GM12878 (cell line): ENCODE measurements around the gene PPP3CA. TPM values are rescaled to one million over a fixed set of nuclear protein-coding genes. Genes with fewer than 3 reads are reported as not detected.

Experiments used
- ATAC-seq: fragments of 200-7000 bp; cut with Tn5 transposase; 3 replicates; pipeline ENCODE4 v1.9.1; 2020; ENCODE audit warnings: mild to moderate bottlenecking, moderate library complexity
- BruUV-seq: library from RNA; stranded (reverse); fragments of 400-500 nt; replicated peaks from 2 replicates; lab custom pipeline; 2021; lab: Mats Ljungman, UMichigan
- CTCF ChIA-PET: fragments of 300-600 bp; sonication (Branson Sonifier 250); formaldehyde crosslinking; extraction: SDS; loops from one replicate; lab custom pipeline; 2021; ENCODE audit warnings: inconsistent platforms; lab: Yijun Ruan, JAX
- POLR2A ChIA-PET: fragments of 350-600 bp; formaldehyde crosslinking; extraction: SDS; loops from one replicate; lab custom pipeline; 2021; ENCODE audit warnings: inconsistent platforms; lab: Charles Lee
- RAD21 ChIA-PET: fragments of 300-600 bp; sonication (Branson Sonifier 250); formaldehyde crosslinking; loops from one replicate; lab custom pipeline; 2023; ENCODE audit warnings: antibody characterized with exemption; ENCODE audit not compliant: unreplicated experiment; lab: Charles Lee
- SMC1A ChIA-PET: fragments of 300-600 bp; sonication (Branson Sonifier 250); formaldehyde crosslinking; loops from one replicate; lab custom pipeline; 2023; ENCODE audit not compliant: unreplicated experiment, uncharacterized antibody; lab: Charles Lee
- DNase-seq: peaks from one replicate; pipeline ENCODE4 v3.0.0-alpha.2; 2011; ENCODE audit warnings: low read depth, low spot score
- FAIRE-seq: peaks from 3 replicates; lab custom pipeline; 2011; peaks lifted over from hg19 to GRCh38; lab: Jason Lieb, UNC
- H2AFZ ChIP-seq: 2 replicates; pipeline ENCODE4 v1.6.0; 2011; ENCODE audit warnings: low read depth, low read length, control low read depth; ENCODE audit not compliant: control insufficient read depth
- H3K27ac ChIP-seq: 2 replicates; pipeline ENCODE4 v1.5.1; 2011; ENCODE audit warnings: control low read depth; ENCODE audit not compliant: control insufficient read depth, insufficient read depth
- H3K27me3 ChIP-seq, 2 experiments: replicated peaks in 1 of 2; 2 replicates each; pipeline versions ENCODE4 v1.6.0 to v1.6.1; 2011; ENCODE audit warnings: low read length in 1 of 2; ENCODE audit not compliant: control insufficient read depth in 2 of 2, insufficient read depth in 2 of 2
- H3K36me3 ChIP-seq, 2 experiments: 2 replicates each; pipeline ENCODE4 v1.5.1; 2011; ENCODE audit warnings: low read length in 1 of 2; ENCODE audit not compliant: control insufficient read depth in 2 of 2, insufficient read depth in 2 of 2
- H3K4me1 ChIP-seq: 2 replicates; pipeline ENCODE4 v1.6.1; 2011; ENCODE audit warnings: mild to moderate bottlenecking, low read length, moderate library complexity, mixed read lengths; ENCODE audit not compliant: control insufficient read depth, insufficient read depth
- H3K4me2 ChIP-seq: 2 replicates; pipeline ENCODE4 v1.6.0; 2011; ENCODE audit warnings: control low read depth; ENCODE audit not compliant: control insufficient read depth, insufficient read depth
- H3K4me3 ChIP-seq: fragments of 200-600 bp; sonication (generic); 2 replicates; pipeline ENCODE4 v1.5.1; 2016
- H3K79me2 ChIP-seq: 2 replicates; pipeline ENCODE4 v1.6.0; 2011; ENCODE audit warnings: low read length; ENCODE audit not compliant: control insufficient read depth, insufficient read depth
- H3K9ac ChIP-seq: 2 replicates; pipeline ENCODE4 v1.8.0; 2011; ENCODE audit warnings: low read length, control low read depth, mixed read lengths; ENCODE audit not compliant: control insufficient read depth, insufficient read depth
- H3K9me3 ChIP-seq: replicated peaks from 3 replicates; pipeline ENCODE4 v1.5.1; 2011; ENCODE audit warnings: mild to moderate bottlenecking, low read length; ENCODE audit not compliant: control insufficient read depth, insufficient read depth
- H4K20me1 ChIP-seq: 2 replicates; pipeline ENCODE4 v1.6.0; 2011; ENCODE audit not compliant: control insufficient read depth, insufficient read depth
- BRCA1 ChIP-seq: IDR thresholded peaks from 2 replicates; pipeline ENCODE4 v1.6.1; 2011; ENCODE audit warnings: low read depth, low read length, improper control_type of control experiment
- CBX5 ChIP-seq: sonication (generic); IDR thresholded peaks from 2 replicates; pipeline ENCODE4 v1.6.1; 2016; ENCODE audit warnings: low read depth, moderate library complexity, mild to moderate bottlenecking, inconsistent platforms
- EGR1 ChIP-seq, 2 experiments: IDR thresholded peaks; 1 replicate in 1 of 2; 2 replicates in 1 of 2; pipeline ENCODE4 v1.6.1; 2011 to 2012; ENCODE audit warnings: low read depth in 2 of 2, low read length in 2 of 2, borderline replicate concordance in 1 of 2, mild to moderate bottlenecking in 1 of 2, moderate library complexity in 1 of 2
- ETV6 ChIP-seq, 2 experiments: fragments of 450-650 bp in 1 of 2; IDR thresholded peaks in 1 of 2; conservative IDR thresholded peaks in 1 of 2; 2 replicates each; pipeline ENCODE4 v1.6.1; 2014; ENCODE audit warnings: antibody characterized with exemption in 1 of 2, borderline replicate concordance in 1 of 2, low read depth in 1 of 2, mild to moderate bottlenecking in 1 of 2, moderate library complexity in 1 of 2
- MYC ChIP-seq: IDR thresholded peaks from 2 replicates; pipeline ENCODE4 v1.6.1; 2011; ENCODE audit warnings: mild to moderate bottlenecking, low read length, moderate library complexity, inconsistent platforms; ENCODE audit not compliant: insufficient read depth, insufficient replicate concordance, insufficient read length, severe bottlenecking
- NKRF ChIP-seq: fragments of 450-650 bp; conservative IDR thresholded peaks from 2 replicates; pipeline ENCODE4 v1.6.1; 2017; ENCODE audit warnings: mild to moderate bottlenecking, moderate library complexity
- NRF1 ChIP-seq: conservative IDR thresholded peaks from 2 replicates; pipeline ENCODE4 v1.6.1; 2011; ENCODE audit warnings: mild to moderate bottlenecking, low read depth, low read length, improper control_type of control experiment
- PML ChIP-seq: IDR thresholded peaks from 2 replicates; pipeline ENCODE4 v1.6.1; 2012; ENCODE audit warnings: low read length, inconsistent platforms
- POLR2AphosphoS5 ChIP-seq: IDR thresholded peaks from 2 replicates; pipeline ENCODE4 v1.6.1; 2011; ENCODE audit warnings: mild to moderate bottlenecking, low read length, inconsistent platforms
- RAD51 ChIP-seq: fragments of 450-650 bp; IDR thresholded peaks from 2 replicates; pipeline ENCODE4 v1.6.1; 2016; ENCODE audit warnings: moderate library complexity, mild to moderate bottlenecking, inconsistent platforms
- RBBP5 ChIP-seq: fragments of 200-600 bp; sonication (generic); conservative IDR thresholded peaks from 2 replicates; pipeline ENCODE4 v1.6.1; 2016
- RUNX3 ChIP-seq: IDR thresholded peaks from 2 replicates; pipeline ENCODE4 v1.6.1; 2012; ENCODE audit warnings: low read length, inconsistent platforms
- SUZ12 ChIP-seq: fragments of 200-600 bp; sonication (generic); IDR thresholded peaks from one replicate; pipeline ENCODE4 v1.6.1; 2018; ENCODE audit warnings: antibody characterized with exemption, mild to moderate bottlenecking; ENCODE audit not compliant: unreplicated experiment
- ZBTB11 ChIP-seq: fragments of 450-650 bp; formaldehyde crosslinking; IDR thresholded peaks from 2 replicates; pipeline ENCODE4 v1.5.0; 2022; ENCODE audit warnings: mild to moderate bottlenecking, missing genetic modification characterization
- ZNF217 ChIP-seq: fragments of 450-650 bp; IDR thresholded peaks from 2 replicates; pipeline ENCODE4 v1.6.1; 2017; ENCODE audit warnings: antibody characterized with exemption, mild to moderate bottlenecking
- ZNF592 ChIP-seq: fragments of 450-650 bp; IDR thresholded peaks from 2 replicates; pipeline ENCODE4 v1.6.1; 2017; ENCODE audit warnings: mild to moderate bottlenecking, moderate library complexity
- ZNF622 ChIP-seq: fragments of 450-650 bp; IDR thresholded peaks from 2 replicates; pipeline ENCODE4 v1.6.1; 2017; ENCODE audit warnings: mild to moderate bottlenecking, inconsistent platforms
- WGBS: methylation state at CpG from one replicate; pipeline ENCODE4 v1.1.6; 2016; ENCODE audit warnings: low lambda C conversion rate; ENCODE audit not compliant: insufficient replicate concordance, insufficient coverage; ENCODE audit errors: missing lambda C conversion rate; 5-methylcytosine and 5-hydroxymethylcytosine counted together
- in situ Hi-C: fragments of 300-500 bp; cut with MboI; formaldehyde crosslinking; loops from 9 replicates; pipeline ENCODE4 v1.14.3; 2018; ENCODE audit warnings: mixed read lengths
- intact Hi-C: fragments of 100-400 bp; cut with micrococcal nuclease; formaldehyde crosslinking; loops from one replicate; pipeline ENCODE4 v1.14.2; 2022; ENCODE audit not compliant: unreplicated experiment
- polyA plus RNA-seq, 11 experiments: library from polyadenylated mRNA; depleted of rRNA in 4 of 11; unstranded in 6 of 11; stranded (reverse) in 5 of 11; fragments of >200 nt; fragmentation: Nextera tagmentation in 4 of 11; fragmentation: Illumina TruSeq in 1 of 11; extraction: Ambion mirVana in 4 of 11; extraction: Trizol in 1 of 11; gene quantifications; 1 replicate in 1 of 11; 2 replicates in 10 of 11; pipeline versions ENCODE4 v1.2.1 to v1.2.3, GENCODE V29; 2011 to 2016; ENCODE audit warnings: inconsistent platforms in 2 of 11, missing spikeins in 2 of 11, low read depth in 1 of 11
- total RNA-seq, 4 experiments: library from RNA; depleted of rRNA in 3 of 4; stranded (reverse); fragments of >200 nt in 3 of 4; fragmentation: Illumina TruSeq in 1 of 4; extraction: Trizol in 1 of 4; gene quantifications; 2 replicates each; pipeline versions ENCODE4 v1.2.1 to v1.2.3, GENCODE V29; 2013 to 2021

Gene PPP3CA
- total and polyA plus RNA-seq, 10 of the 15 experiments (the other 5 are each of a cell fraction or from before 2014, with no cell fraction given), result 0.33 to 9.0 (median 1.0) TPM

DNA sequence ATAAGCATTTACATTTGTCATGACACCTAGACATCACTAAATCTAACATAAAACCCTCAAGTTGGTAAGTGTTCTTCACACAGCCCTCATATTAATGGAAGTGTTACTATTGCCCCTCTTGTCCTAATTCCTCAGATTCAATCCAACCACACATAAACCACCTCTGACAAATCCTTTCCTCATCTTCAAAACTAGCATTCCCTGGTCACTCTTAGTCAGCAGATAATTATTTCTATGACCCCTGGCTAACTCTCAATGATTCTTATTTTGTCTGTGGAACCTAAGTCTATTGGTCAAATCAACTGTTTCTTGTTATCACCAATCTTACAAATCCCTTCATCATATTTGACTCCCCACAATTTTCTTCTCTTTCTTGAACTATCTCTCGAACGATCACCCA lies 168.6 kb downstream of the PPP3CA start:
- no TSS peak for BruUV-seq
- DNase-seq, result no peak
- intact Hi-C loops, result no loop called here
- no peaks in the 10 kb centered on the region for H3K9me3 ChIP-seq
- no peak overlapping the region for H3K27ac ChIP-seq
- ChIA-PET SMC1A (no interaction called here), CTCF (no interaction called here), POLR2A (no interaction called here), RAD21 (no interaction called here)
- H3K36me3 ChIP-seq, result no peaks in the 10 kb centered on the region
- H2AFZ ChIP-seq, result no peak overlapping the region
- ATAC-seq, result no peak
- 68% methylated on average over 2 of the region's 2 CpGs for WGBS
- no peaks in the 10 kb centered on the region for H3K79me2 ChIP-seq
- H3K4me1 ChIP-seq, result no peaks in the 10 kb centered on the region
- in situ Hi-C loops, result no loop called here
- H3K27me3 ChIP-seq, result no peaks in the 10 kb centered on the region
- H3K4me3 ChIP-seq, result no peak overlapping the region
- H3K9ac ChIP-seq, result no peak overlapping the region
- no peaks in the 10 kb centered on the region for H4K20me1 ChIP-seq
- TF ChIP-seq CBX5 (no peak), PML (no peak), BRCA1 (no peak), ZNF592 (no peak), ZBTB11 (CRISPR knock-in tag) (no peak), ETV6 (conservative IDR thresholded peaks at IDR 0.05 in 1 of 2, IDR thresholded peaks at IDR 0.05 in 1 of 2; ENCODE audit: borderline replicate concordance in 1 of 2, low read depth in 1 of 2) (no peak), ZNF217 (no peak), RUNX3 (no peak), MYC (no peak), RBBP5 (no peak), ZNF622 (no peak), EGR1 (IDR thresholded peaks at IDR 0.05; ENCODE audit: borderline replicate concordance in 1 of 2, low read depth in 2 of 2, low read length in 2 of 2) (no peak), SUZ12 (no peak), POLR2AphosphoS5 (no peak), NKRF (no peak), RAD51 (no peak), NRF1 (no peak)
- H3K4me2 ChIP-seq, result no peak overlapping the region
- FAIRE-seq, result peak; percentile 7
